Breast epithelium (tissue), 3 donors: ENCODE data around the gene NCAM2.

Experiments used
- CTCF ChIP-seq, 3 donors: fragments of 450-650 bp; IDR thresholded peaks; one replicate each; pipeline ENCODE4 v1.5.1; 2016 to 2017; ENCODE audit warnings: antibody characterized with exemption in 3 of 3, mild to moderate bottlenecking in 3 of 3, moderate library complexity in 3 of 3
- POLR2A ChIP-seq: fragments of 450-650 bp; IDR thresholded peaks from one replicate; pipeline ENCODE4 v1.6.1; 2016; ENCODE audit warnings: antibody characterized with exemption, mild to moderate bottlenecking, moderate library complexity

- TF ChIP-seq CTCF (IDR thresholded peaks at IDR 0.05): peak in 1 of 3 donors; percentile 21
- no peak for TF ChIP-seq POLR2A
Measured at GRCh38 chr21:21373969-21374368, 375.8 kb downstream of the NCAM2 start.
